ENCODE data around the gene DGKD. TPM values are rescaled to one million over a fixed set of nuclear protein-coding genes. Genes with fewer than 3 reads are reported as not detected.
A peak's percentile ranks its signal among the peaks of the same experiment; 100 is the strongest.

Gene DGKD
- total RNA-seq, 1 experiment from 2014 or later = 41.4 TPM

DNA sequence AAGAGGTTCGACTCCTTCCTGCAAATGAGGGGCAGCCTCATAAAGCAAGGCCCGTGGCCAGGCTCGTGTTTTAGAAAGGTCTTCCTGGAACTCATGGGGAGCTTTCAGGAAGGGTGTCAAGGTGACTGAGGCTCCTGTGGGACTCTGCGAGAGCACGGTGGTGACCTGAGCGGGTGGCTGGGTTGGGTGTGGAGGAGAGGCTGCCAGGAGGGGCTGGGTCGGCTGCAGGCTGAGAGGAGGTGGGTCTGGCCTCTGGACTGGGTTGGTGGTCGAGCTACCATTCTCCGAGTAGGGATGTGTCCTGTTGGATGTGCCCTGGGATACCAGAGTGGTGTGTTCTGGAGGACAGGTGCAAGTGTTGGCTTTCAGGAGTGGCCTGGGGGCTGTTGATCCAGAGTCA lies 86.4 kb downstream of the DGKD start (continued):
- TF ChIP-seq, protein P1, sequence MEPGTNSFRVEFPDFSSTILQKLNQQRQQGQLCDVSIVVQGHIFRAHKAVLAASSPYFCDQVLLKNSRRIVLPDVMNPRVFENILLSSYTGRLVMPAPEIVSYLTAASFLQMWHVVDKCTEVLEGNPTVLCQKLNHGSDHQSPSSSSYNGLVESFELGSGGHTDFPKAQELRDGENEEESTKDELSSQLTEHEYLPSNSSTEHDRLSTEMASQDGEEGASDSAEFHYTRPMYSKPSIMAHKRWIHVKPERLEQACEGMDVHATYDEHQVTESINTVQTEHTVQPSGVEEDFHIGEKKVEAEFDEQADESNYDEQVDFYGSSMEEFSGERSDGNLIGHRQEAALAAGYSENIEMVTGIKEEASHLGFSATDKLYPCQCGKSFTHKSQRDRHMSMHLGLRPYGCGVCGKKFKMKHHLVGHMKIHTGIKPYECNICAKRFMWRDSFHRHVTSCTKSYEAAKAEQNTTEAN (CRISPR knock-in tag; IDR thresholded peaks at IDR 0.05) = no peak
- TF ChIP-seq TP53 (CRISPR knock-in tag; IDR thresholded peaks at IDR 0.05) = no peak
- no peak for TF ChIP-seq ZNF671 (CRISPR knock-in tag; IDR thresholded peaks at IDR 0.05)
- TF ChIP-seq ZNF512 (CRISPR knock-in tag; IDR thresholded peaks at IDR 0.05; ENCODE audit: borderline replicate concordance) = no peak
- TF ChIP-seq ZSCAN18 (CRISPR knock-in tag; IDR thresholded peaks at IDR 0.05) = no peak

- ATAC-seq = no peak
- H3K27ac Mint-ChIP-seq = peak overlapping the region; percentile 74
- H3K27me3 Mint-ChIP-seq (ENCODE audit: low read depth) = no peaks in the 10 kb centered on the region
- POLR2A ChIA-PET = no interaction called here
- H3K36me3 Mint-ChIP-seq = peaks cover 10% of the 10 kb centered on the region
- no peaks in the 10 kb centered on the region for H3K4me1 Mint-ChIP-seq
- DNase-seq (ENCODE audit: low spot score) = no peak
- no peaks in the 10 kb centered on the region for H3K9me3 Mint-ChIP-seq
- H3K4me3 Mint-ChIP-seq = no peak overlapping the region
- CTCF ChIA-PET = interaction anchor here (1.7 kb wide), 1 partner anchor 37 kb away, joined by 6 read pairs; no protein-coding TSS in a partner anchor
- no peak for TF ChIP-seq ETV6 (CRISPR knock-in tag; IDR thresholded peaks at IDR 0.05)
- no peak for TF ChIP-seq MAX (CRISPR knock-in tag; IDR thresholded peaks at IDR 0.05)
- no peak for TF ChIP-seq ZNF232 (CRISPR knock-in tag; IDR thresholded peaks at IDR 0.05)
- TF ChIP-seq, protein P2, sequence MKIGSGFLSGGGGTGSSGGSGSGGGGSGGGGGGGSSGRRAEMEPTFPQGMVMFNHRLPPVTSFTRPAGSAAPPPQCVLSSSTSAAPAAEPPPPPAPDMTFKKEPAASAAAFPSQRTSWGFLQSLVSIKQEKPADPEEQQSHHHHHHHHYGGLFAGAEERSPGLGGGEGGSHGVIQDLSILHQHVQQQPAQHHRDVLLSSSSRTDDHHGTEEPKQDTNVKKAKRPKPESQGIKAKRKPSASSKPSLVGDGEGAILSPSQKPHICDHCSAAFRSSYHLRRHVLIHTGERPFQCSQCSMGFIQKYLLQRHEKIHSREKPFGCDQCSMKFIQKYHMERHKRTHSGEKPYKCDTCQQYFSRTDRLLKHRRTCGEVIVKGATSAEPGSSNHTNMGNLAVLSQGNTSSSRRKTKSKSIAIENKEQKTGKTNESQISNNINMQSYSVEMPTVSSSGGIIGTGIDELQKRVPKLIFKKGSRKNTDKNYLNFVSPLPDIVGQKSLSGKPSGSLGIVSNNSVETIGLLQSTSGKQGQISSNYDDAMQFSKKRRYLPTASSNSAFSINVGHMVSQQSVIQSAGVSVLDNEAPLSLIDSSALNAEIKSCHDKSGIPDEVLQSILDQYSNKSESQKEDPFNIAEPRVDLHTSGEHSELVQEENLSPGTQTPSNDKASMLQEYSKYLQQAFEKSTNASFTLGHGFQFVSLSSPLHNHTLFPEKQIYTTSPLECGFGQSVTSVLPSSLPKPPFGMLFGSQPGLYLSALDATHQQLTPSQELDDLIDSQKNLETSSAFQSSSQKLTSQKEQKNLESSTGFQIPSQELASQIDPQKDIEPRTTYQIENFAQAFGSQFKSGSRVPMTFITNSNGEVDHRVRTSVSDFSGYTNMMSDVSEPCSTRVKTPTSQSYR (CRISPR knock-in tag; IDR thresholded peaks at IDR 0.05) = no peak
- no peak for TF ChIP-seq RELA (CRISPR knock-in tag; IDR thresholded peaks at IDR 0.05; ENCODE audit: borderline replicate concordance)
- TF ChIP-seq ZBTB21 (CRISPR knock-in tag; IDR thresholded peaks at IDR 0.05; ENCODE audit: borderline replicate concordance) = no peak
- TF ChIP-seq NFATC4 (CRISPR knock-in tag; IDR thresholded peaks at IDR 0.05) = no peak
- TF ChIP-seq ZNF396 (CRISPR knock-in tag; IDR thresholded peaks at IDR 0.05; ENCODE audit: borderline replicate concordance) = no peak
- TF ChIP-seq, protein P3, sequence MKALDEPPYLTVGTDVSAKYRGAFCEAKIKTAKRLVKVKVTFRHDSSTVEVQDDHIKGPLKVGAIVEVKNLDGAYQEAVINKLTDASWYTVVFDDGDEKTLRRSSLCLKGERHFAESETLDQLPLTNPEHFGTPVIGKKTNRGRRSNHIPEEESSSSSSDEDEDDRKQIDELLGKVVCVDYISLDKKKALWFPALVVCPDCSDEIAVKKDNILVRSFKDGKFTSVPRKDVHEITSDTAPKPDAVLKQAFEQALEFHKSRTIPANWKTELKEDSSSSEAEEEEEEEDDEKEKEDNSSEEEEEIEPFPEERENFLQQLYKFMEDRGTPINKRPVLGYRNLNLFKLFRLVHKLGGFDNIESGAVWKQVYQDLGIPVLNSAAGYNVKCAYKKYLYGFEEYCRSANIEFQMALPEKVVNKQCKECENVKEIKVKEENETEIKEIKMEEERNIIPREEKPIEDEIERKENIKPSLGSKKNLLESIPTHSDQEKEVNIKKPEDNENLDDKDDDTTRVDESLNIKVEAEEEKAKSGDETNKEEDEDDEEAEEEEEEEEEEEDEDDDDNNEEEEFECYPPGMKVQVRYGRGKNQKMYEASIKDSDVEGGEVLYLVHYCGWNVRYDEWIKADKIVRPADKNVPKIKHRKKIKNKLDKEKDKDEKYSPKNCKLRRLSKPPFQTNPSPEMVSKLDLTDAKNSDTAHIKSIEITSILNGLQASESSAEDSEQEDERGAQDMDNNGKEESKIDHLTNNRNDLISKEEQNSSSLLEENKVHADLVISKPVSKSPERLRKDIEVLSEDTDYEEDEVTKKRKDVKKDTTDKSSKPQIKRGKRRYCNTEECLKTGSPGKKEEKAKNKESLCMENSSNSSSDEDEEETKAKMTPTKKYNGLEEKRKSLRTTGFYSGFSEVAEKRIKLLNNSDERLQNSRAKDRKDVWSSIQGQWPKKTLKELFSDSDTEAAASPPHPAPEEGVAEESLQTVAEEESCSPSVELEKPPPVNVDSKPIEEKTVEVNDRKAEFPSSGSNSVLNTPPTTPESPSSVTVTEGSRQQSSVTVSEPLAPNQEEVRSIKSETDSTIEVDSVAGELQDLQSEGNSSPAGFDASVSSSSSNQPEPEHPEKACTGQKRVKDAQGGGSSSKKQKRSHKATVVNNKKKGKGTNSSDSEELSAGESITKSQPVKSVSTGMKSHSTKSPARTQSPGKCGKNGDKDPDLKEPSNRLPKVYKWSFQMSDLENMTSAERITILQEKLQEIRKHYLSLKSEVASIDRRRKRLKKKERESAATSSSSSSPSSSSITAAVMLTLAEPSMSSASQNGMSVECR (CRISPR knock-in tag; IDR thresholded peaks at IDR 0.05; ENCODE audit: borderline replicate concordance) = no peak
- TF ChIP-seq HMGA2 (CRISPR knock-in tag; IDR thresholded peaks at IDR 0.05) = no peak
- TF ChIP-seq, protein P4, sequence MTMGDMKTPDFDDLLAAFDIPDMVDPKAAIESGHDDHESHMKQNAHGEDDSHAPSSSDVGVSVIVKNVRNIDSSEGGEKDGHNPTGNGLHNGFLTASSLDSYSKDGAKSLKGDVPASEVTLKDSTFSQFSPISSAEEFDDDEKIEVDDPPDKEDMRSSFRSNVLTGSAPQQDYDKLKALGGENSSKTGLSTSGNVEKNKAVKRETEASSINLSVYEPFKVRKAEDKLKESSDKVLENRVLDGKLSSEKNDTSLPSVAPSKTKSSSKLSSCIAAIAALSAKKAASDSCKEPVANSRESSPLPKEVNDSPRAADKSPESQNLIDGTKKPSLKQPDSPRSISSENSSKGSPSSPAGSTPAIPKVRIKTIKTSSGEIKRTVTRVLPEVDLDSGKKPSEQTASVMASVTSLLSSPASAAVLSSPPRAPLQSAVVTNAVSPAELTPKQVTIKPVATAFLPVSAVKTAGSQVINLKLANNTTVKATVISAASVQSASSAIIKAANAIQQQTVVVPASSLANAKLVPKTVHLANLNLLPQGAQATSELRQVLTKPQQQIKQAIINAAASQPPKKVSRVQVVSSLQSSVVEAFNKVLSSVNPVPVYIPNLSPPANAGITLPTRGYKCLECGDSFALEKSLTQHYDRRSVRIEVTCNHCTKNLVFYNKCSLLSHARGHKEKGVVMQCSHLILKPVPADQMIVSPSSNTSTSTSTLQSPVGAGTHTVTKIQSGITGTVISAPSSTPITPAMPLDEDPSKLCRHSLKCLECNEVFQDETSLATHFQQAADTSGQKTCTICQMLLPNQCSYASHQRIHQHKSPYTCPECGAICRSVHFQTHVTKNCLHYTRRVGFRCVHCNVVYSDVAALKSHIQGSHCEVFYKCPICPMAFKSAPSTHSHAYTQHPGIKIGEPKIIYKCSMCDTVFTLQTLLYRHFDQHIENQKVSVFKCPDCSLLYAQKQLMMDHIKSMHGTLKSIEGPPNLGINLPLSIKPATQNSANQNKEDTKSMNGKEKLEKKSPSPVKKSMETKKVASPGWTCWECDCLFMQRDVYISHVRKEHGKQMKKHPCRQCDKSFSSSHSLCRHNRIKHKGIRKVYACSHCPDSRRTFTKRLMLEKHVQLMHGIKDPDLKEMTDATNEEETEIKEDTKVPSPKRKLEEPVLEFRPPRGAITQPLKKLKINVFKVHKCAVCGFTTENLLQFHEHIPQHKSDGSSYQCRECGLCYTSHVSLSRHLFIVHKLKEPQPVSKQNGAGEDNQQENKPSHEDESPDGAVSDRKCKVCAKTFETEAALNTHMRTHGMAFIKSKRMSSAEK (CRISPR knock-in tag; IDR thresholded peaks at IDR 0.05; ENCODE audit: borderline replicate concordance) = no peak
- TF ChIP-seq GTF2I (CRISPR knock-in tag; conservative IDR thresholded peaks at IDR 0.05) = no peak
- TF ChIP-seq NR2C2 (CRISPR knock-in tag; IDR thresholded peaks at IDR 0.05) = no peak
- no peak for TF ChIP-seq NFYB (CRISPR knock-in tag; conservative IDR thresholded peaks at IDR 0.05; ENCODE audit: low read depth)
These were observed 87.1 kb downstream of the DGKD start for GRCh38 chr2:233441161-233442027.
